ENCODE measurements around the gene SUSD1. TPM values are rescaled to one million over a fixed set of nuclear protein-coding genes. Genes with fewer than 3 reads are reported as not detected.
"Not testable (repeated sequence)": the region's sequence is repeated elsewhere in the genome, so short reads cannot be mapped to it uniquely, and the experiment has no call there.

The SUSD1 gene
- total and polyA plus RNA-seq, 2 experiments from 2014 or later = 18.5 to 30.5 TPM

DNA sequence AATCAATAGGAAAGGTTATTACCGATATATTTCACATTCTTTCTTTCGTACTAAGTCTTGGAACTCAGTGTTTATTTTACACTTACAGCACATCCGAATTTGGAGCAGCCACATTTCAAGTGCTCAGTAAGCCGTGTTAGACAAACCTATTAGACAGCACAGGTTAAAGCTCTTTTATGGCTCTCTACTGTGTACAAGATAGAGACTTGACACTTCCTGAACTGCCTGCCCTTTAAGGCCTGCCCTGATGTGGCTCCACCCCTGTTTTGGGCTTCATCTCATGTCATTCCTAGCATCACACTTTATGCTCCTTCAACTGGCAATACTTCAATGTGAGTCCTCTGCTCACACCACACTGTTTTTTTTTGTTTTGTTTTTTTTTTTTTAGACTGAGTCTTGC is 23.5 kb upstream of the SUSD1 start:
- Histone ChIP-seq H3K27ac (no peak overlapping the region), H3K27me3 (no peaks in the 10 kb centered on the region), H3K4me3 (no peak overlapping the region), H3K4me2 (no peak overlapping the region), H3K79me2 (no peaks in the 10 kb centered on the region), H3K36me3 (replicated peaks; ENCODE audit: insufficient read depth, low read depth) (no peaks in the 10 kb centered on the region), H2AFZ (no peak overlapping the region), H3K9me3 (ENCODE audit: low read depth) (no peaks in the 10 kb centered on the region), H4K20me1 (ENCODE audit: insufficient read depth, poor library complexity, severe bottlenecking) (no peaks in the 10 kb centered on the region), H3K9me2 (replicated peaks; ENCODE audit: insufficient read depth) (no peaks in the 10 kb centered on the region), H3K4me1 (ENCODE audit: insufficient read depth) (no peaks in the 10 kb centered on the region)
- 60% methylated on average over 4 of the region's 4 CpGs for WGBS (ENCODE audit: low lambda C conversion rate, missing lambda C conversion rate)
- peak; percentile 8 for DNase-seq (ENCODE audit: low spot score)
- TF ChIP-seq, protein P1, sequence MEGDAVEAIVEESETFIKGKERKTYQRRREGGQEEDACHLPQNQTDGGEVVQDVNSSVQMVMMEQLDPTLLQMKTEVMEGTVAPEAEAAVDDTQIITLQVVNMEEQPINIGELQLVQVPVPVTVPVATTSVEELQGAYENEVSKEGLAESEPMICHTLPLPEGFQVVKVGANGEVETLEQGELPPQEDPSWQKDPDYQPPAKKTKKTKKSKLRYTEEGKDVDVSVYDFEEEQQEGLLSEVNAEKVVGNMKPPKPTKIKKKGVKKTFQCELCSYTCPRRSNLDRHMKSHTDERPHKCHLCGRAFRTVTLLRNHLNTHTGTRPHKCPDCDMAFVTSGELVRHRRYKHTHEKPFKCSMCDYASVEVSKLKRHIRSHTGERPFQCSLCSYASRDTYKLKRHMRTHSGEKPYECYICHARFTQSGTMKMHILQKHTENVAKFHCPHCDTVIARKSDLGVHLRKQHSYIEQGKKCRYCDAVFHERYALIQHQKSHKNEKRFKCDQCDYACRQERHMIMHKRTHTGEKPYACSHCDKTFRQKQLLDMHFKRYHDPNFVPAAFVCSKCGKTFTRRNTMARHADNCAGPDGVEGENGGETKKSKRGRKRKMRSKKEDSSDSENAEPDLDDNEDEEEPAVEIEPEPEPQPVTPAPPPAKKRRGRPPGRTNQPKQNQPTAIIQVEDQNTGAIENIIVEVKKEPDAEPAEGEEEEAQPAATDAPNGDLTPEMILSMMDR (IDR thresholded peaks at IDR 0.05; ENCODE audit: poor library complexity) = no peak
- TF ChIP-seq EZH2 (IDR thresholded peaks at IDR 0.05; ENCODE audit: borderline replicate concordance) (no peak), EZH2phosphoT487 (IDR thresholded peaks at IDR 0.05; ENCODE audit: low read depth, severe bottlenecking, unreplicated experiment) (no peak)

- H3K4me3 ChIP-seq = no peak overlapping the region
- H3K9me3 ChIP-seq (ENCODE audit: low read depth) = no peaks in the 10 kb centered on the region
- DNase-seq (ENCODE audit: low spot score) = no peak
- no peak overlapping the region for H2AFZ ChIP-seq
- H4K20me1 ChIP-seq (ENCODE audit: insufficient read depth, poor library complexity, severe bottlenecking) = no peaks in the 10 kb centered on the region
- WGBS (ENCODE audit: low lambda C conversion rate, missing lambda C conversion rate) = 72% methylated on average over 4 of the region's 4 CpGs
- no peaks in the 10 kb centered on the region for H3K27me3 ChIP-seq
- TF ChIP-seq EZH2 (IDR thresholded peaks at IDR 0.05; ENCODE audit: borderline replicate concordance) (no peak), EZH2phosphoT487 (IDR thresholded peaks at IDR 0.05; ENCODE audit: low read depth, severe bottlenecking, unreplicated experiment) (no peak)
- TF ChIP-seq, protein P1 (IDR thresholded peaks at IDR 0.05; ENCODE audit: poor library complexity) = no peak
- no peak overlapping the region for H3K27ac ChIP-seq
- no peaks in the 10 kb centered on the region for H3K4me1 ChIP-seq (ENCODE audit: insufficient read depth)
- no peaks in the 10 kb centered on the region for H3K9me2 ChIP-seq (replicated peaks; ENCODE audit: insufficient read depth)
- H3K79me2 ChIP-seq = no peaks in the 10 kb centered on the region
- no peaks in the 10 kb centered on the region for H3K36me3 ChIP-seq (replicated peaks; ENCODE audit: insufficient read depth, low read depth)
- no peak overlapping the region for H3K4me2 ChIP-seq
Observed at GRCh38 chr9:112194969-112195431, 19.9 kb upstream of the SUSD1 start.

DNA sequence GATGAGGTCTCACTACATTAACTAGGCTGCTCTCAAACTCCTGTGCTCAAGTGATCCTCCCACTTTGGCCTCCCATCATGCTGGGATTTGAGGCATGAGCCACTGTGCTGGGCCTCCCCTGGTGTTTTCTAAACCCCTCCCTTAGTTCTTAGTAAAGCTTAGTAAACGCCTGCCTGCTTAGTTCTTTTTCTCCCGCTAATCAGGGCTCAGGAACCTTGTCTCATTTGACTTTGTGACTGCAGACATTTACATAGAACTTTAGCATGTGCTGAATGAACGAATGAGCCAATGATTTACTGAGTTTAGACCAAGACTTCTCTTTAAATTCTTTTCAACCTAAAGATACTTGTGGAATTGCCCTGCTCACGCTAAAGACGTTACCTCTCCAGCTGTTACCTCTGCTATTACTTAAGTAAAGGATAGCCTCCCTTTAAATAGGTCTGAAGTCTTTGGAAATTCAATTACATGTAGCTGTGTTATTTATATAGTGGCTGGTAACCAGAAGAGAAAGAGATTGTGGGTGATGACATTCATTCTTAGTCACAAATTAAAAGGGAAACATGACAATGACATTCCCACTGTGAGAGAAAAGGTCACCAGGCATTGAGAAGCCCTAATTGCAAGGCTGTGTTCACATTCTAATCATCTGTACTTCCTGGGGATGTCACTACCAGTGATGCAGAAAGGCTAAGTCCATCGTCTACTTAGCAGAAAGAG is 18.6 kb upstream of the SUSD1 start:
- no peaks in the 10 kb centered on the region for H3K27me3 ChIP-seq
- TF ChIP-seq EZH2phosphoT487 (IDR thresholded peaks at IDR 0.05; ENCODE audit: low read depth, severe bottlenecking, unreplicated experiment) (no peak), EZH2 (IDR thresholded peaks at IDR 0.05; ENCODE audit: borderline replicate concordance) (no peak)
- TF ChIP-seq, protein P1 (IDR thresholded peaks at IDR 0.05; ENCODE audit: poor library complexity) = no peak
- no peak overlapping the region for H2AFZ ChIP-seq
- no peaks in the 10 kb centered on the region for H4K20me1 ChIP-seq (ENCODE audit: insufficient read depth, poor library complexity, severe bottlenecking)
- WGBS (ENCODE audit: low lambda C conversion rate, missing lambda C conversion rate) = 75% methylated on average over 6 of the region's 6 CpGs
- H3K27ac ChIP-seq = no peak overlapping the region
- H3K4me2 ChIP-seq = no peak overlapping the region
- no peaks in the 10 kb centered on the region for H3K9me3 ChIP-seq (ENCODE audit: low read depth)
- no peaks in the 10 kb centered on the region for H3K9me2 ChIP-seq (replicated peaks; ENCODE audit: insufficient read depth)
- no peaks in the 10 kb centered on the region for H3K36me3 ChIP-seq (replicated peaks; ENCODE audit: insufficient read depth, low read depth)
- H3K79me2 ChIP-seq = no peaks in the 10 kb centered on the region
- H3K4me3 ChIP-seq = no peak overlapping the region
- no peak for DNase-seq (ENCODE audit: low spot score)
- peaks cover 3% of the 10 kb centered on the region for H3K4me1 ChIP-seq (ENCODE audit: insufficient read depth)

- not testable (repeated sequence) for DNase-seq (ENCODE audit: low spot score); H3K4me1 ChIP-seq (ENCODE audit: insufficient read depth); H3K36me3 ChIP-seq (replicated peaks; ENCODE audit: insufficient read depth, low read depth); H3K79me2 ChIP-seq; H2AFZ ChIP-seq; H3K4me3 ChIP-seq; H3K4me2 ChIP-seq; H3K9me2 ChIP-seq (replicated peaks; ENCODE audit: insufficient read depth); H3K9me3 ChIP-seq (ENCODE audit: low read depth); H3K27me3 ChIP-seq; H3K27ac ChIP-seq; H4K20me1 ChIP-seq (ENCODE audit: insufficient read depth, poor library complexity, severe bottlenecking)
- 92% methylated on average over 1 of the region's 1 CpG for WGBS (ENCODE audit: low lambda C conversion rate, missing lambda C conversion rate)
Observed at GRCh38 chr9:112190320-112190719, 15.2 kb upstream of the SUSD1 start.
